Mesodermal cell (in vitro differentiated cells): ENCODE measurements around the gene SH2D4B.

ENCODE experiments used
- H3K27ac ChIP-seq: 2 replicates; pipeline ENCODE4 v1.7.0; 2013; ENCODE audit warnings: mild to moderate bottlenecking, low read depth, low read length, moderate library complexity; ENCODE audit not compliant: severe bottlenecking
- H3K36me3 ChIP-seq: 2 replicates; pipeline ENCODE4 v1.7.1; 2013; ENCODE audit warnings: mild to moderate bottlenecking, low read length, moderate library complexity; ENCODE audit not compliant: control insufficient read depth, insufficient read depth
- H3K4me1 ChIP-seq: one replicate; pipeline ENCODE4 v1.7.1; 2013; ENCODE audit warnings: mild to moderate bottlenecking, low read length; ENCODE audit not compliant: insufficient read depth, control insufficient read depth, poor library complexity, severe bottlenecking
- H3K4me3 ChIP-seq: 2 replicates; pipeline ENCODE4 v1.7.0; 2013; ENCODE audit warnings: low read length, control low read depth, mild to moderate bottlenecking; ENCODE audit not compliant: insufficient read depth, poor library complexity, severe bottlenecking; ENCODE audit errors: extremely low read depth
- H3K9me3 ChIP-seq: 2 replicates; pipeline ENCODE4 v1.7.1; 2013; ENCODE audit warnings: mild to moderate bottlenecking, low read length, moderate library complexity; ENCODE audit not compliant: control insufficient read depth
- WGBS, 2 experiments: methylation state at CpG; one replicate each; pipeline ENCODE4 v1.1.5; 2013; ENCODE audit warnings: missing lambda C conversion rate in 2 of 2; ENCODE audit not compliant: insufficient coverage in 2 of 2; 5-methylcytosine and 5-hydroxymethylcytosine counted together

The SH2D4B gene

GRCh38 chr10:80664071-80664680 is 126.5 kb downstream of the SH2D4B start:
- Histone ChIP-seq H3K4me3 (no peak overlapping the region), H3K4me1 (peaks cover 2% of the 10 kb centered on the region), H3K36me3 (no peaks in the 10 kb centered on the region), H3K27ac (no peak overlapping the region), H3K9me3 (no peaks in the 10 kb centered on the region)
- WGBS, 2 experiments = 26 to 45% methylated on average over 4 to 7 of the region's 10 CpGs

GRCh38 chr10:80669485-80669884 is 131.8 kb downstream of the SH2D4B start:
- Histone ChIP-seq H3K27ac (no peak overlapping the region), H3K4me3 (no peak overlapping the region), H3K4me1 (peaks cover 2% of the 10 kb centered on the region), H3K36me3 (no peaks in the 10 kb centered on the region), H3K9me3 (no peaks in the 10 kb centered on the region)
- WGBS, 2 experiments = 100% methylated on average over 2 of the region's 2 CpGs

DNA sequence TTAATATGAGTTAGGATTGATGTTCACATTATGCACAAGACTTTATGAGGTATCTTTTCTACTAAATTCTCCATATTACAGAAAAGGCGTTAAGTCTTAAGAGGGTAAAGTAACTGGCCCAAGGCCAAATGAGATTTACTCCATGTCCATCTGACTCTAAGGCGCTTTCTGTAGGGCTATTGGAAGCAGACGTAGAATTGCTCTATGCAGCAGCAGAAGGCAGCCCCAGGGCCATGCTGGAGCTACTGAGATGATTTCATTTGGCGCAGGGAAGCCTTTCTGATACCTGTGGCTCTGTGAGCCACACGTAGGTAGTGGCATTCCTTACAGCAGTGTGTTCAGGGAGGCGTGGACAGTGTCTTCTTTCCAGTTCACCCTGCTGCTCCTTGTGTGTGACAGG is 133.1 kb downstream of the SH2D4B start:
- Histone ChIP-seq H3K9me3 (no peaks in the 10 kb centered on the region), H3K4me3 (no peak overlapping the region), H3K36me3 (no peaks in the 10 kb centered on the region), H3K27ac (no peak overlapping the region), H3K4me1 (peaks cover 2% of the 10 kb centered on the region)
- WGBS, 2 experiments = 84 to 87% methylated on average over 5 of the region's 6 CpGs

GRCh38 chr10:80671847-80672246 is 134.1 kb downstream of the SH2D4B start:
- Histone ChIP-seq H3K36me3 (no peaks in the 10 kb centered on the region), H3K4me3 (no peak overlapping the region), H3K27ac (no peak overlapping the region), H3K9me3 (no peaks in the 10 kb centered on the region), H3K4me1 (no peaks in the 10 kb centered on the region)
- WGBS, 2 experiments = 89 to 91% methylated on average over 3 to 5 of the region's 5 CpGs

DNA sequence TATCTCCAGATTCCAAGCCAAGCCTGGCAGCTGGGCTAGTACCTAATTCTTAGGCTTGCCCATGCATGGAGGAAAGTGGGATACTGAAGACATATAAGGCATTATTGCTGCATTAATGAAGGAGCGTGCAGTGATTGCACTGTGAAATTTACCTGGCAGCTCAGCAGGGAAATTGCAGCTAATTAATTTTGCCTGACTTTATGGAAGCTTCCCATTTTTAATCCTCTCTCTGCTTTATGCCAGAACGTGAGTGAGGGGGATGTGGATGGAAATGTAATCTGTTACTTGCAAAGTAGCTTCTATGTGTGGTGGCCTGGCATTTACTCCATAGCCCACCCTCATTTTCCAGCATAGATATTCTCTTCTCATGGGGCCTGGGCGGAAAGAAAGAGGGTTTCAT is 134.9 kb downstream of the SH2D4B start:
- H3K4me1 ChIP-seq = no peaks in the 10 kb centered on the region
- 100% methylated on average over 1 to 2 of the region's 3 CpGs for WGBS, 2 experiments
- H3K4me3 ChIP-seq = no peak overlapping the region
- H3K36me3 ChIP-seq = no peaks in the 10 kb centered on the region
- no peak overlapping the region for H3K27ac ChIP-seq
- H3K9me3 ChIP-seq = no peaks in the 10 kb centered on the region

- Histone ChIP-seq H3K4me3 (no peak overlapping the region), H3K4me1 (no peaks in the 10 kb centered on the region), H3K27ac (no peak overlapping the region), H3K36me3 (no peaks in the 10 kb centered on the region), H3K9me3 (no peaks in the 10 kb centered on the region)
- WGBS, 2 experiments = no CpG with 5 or more reads among the region's 1 CpG
These were observed 137.1 kb downstream of the SH2D4B start for GRCh38 chr10:80674809-80675208.

DNA sequence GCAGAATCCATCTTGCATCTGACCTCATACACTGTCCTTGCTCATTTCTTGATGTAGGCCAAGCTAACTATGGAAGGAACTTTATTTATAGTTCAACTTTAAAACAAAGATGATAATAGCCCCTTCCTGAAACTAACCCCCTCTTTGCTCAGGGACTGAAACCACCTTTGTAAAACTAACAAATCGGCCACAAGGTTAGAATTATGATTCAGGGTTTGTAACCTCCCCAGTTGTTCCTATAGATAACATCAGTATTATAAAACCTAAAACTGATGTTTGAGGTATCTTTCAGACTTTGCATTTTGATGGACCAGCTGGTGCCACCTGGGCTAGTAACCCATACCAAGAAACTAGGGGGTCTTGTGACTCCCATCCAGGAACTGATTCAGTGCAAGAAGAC is 143.4 kb downstream of the SH2D4B start:
- Histone ChIP-seq H3K4me1 (no peaks in the 10 kb centered on the region), H3K4me3 (no peak overlapping the region), H3K36me3 (no peaks in the 10 kb centered on the region), H3K27ac (no peak overlapping the region), H3K9me3 (no peaks in the 10 kb centered on the region)
- no CpG with 5 or more reads among the region's 1 CpG for WGBS, 2 experiments

DNA sequence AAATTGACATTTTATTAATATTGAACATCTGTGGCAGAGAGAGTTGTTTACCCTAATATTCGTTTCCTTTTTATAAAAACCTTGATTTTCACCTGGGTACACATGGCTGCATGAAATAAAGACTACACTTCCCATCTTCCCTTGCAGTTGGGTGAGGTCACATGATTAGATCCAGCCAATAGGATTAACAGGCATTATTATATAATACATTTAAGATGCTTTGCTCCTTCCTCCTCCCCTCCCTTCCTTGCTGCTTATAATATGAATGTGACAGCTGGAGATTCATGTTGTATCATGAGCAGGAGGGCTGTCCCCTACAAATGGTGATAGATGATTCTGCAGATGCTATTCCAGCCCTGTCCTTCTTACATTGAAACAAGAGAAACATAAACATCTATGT is 146.6 kb downstream of the SH2D4B start:
- no peak overlapping the region for H3K4me3 ChIP-seq
- no peaks in the 10 kb centered on the region for H3K9me3 ChIP-seq
- H3K4me1 ChIP-seq = no peaks in the 10 kb centered on the region
- no peak overlapping the region for H3K27ac ChIP-seq
- no CpG with 5 or more reads among the region's 1 CpG for WGBS, 2 experiments
- H3K36me3 ChIP-seq = no peaks in the 10 kb centered on the region

DNA sequence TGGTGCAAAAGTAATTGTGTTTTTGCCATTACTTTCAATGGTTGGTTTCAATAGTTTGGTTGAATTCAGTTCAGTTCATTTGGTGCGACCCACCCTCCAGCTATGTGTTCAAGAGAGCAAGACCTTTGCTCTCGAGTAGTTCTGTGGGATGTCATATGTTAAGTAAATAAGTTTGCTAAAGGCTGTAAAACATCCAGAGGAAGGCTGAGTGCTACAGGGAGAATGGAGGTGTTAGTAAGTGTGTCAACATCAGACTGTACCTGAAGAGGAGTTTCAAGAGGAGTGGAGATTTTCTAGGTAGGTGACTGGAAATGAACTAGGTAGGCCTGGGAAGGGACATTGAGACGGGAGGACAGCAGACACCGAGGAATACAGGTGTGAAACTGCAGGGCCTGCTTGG is 147.7 kb downstream of the SH2D4B start:
- Histone ChIP-seq H3K27ac (no peak overlapping the region), H3K9me3 (no peaks in the 10 kb centered on the region), H3K36me3 (no peaks in the 10 kb centered on the region), H3K4me1 (no peaks in the 10 kb centered on the region), H3K4me3 (no peak overlapping the region)
- 91 to 100% methylated on average over 4 of the region's 4 CpGs for WGBS, 2 experiments

DNA sequence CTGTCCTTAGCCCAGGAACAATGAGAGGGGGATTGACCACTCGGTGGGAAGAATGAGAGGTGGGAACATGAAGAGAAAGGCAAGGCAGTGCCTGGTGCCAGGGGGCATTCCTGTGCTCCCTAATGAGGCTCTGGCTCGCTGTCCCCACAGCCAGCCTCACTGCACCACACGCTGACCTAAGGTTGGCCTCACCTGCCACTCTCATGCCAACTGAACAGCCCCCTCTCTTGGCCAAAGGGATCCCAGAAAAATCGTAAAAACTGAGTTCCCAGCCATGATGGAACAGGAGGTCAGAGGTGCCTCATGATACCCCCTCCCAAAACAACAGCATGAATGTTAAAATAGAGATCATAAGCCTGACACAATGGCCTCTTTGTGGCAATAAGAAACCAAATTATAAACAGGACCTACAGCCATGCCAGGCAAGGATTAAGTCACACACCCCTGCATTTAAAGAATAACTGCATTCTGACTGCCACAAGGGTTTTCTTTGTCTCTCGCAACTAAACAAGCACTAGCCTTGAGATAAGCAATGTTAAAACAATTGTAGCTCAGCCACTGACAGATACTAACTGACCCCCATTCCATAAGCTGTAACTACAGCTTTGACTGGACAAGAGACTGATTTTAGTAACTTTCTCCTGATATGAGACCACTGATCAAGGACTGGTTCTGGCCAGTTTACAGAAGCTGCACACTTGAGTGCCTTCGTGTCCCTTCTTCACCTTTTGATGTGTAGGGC is 149.2 kb downstream of the SH2D4B start:
- Histone ChIP-seq H3K9me3 (no peaks in the 10 kb centered on the region), H3K4me3 (no peak overlapping the region), H3K4me1 (no peaks in the 10 kb centered on the region), H3K36me3 (no peaks in the 10 kb centered on the region), H3K27ac (no peak overlapping the region)
- WGBS, 2 experiments = 86 to 88% methylated on average over 4 to 5 of the region's 6 CpGs

- no peaks in the 10 kb centered on the region for H3K9me3 ChIP-seq
- H3K36me3 ChIP-seq = no peaks in the 10 kb centered on the region
- H3K4me3 ChIP-seq = no peak overlapping the region
- H3K4me1 ChIP-seq = no peaks in the 10 kb centered on the region
- 100% methylated on average over 1 of the region's 1 CpG for WGBS, 2 experiments
- H3K27ac ChIP-seq = no peak overlapping the region
These were observed 149.7 kb downstream of the SH2D4B start for GRCh38 chr10:80687476-80687789.
